ENCODE measurements around the gene BDNF.
"Not testable (repeated sequence)": the region's sequence is repeated elsewhere in the genome, so short reads cannot be mapped to it uniquely, and the experiment has no call there.

Gene BDNF

GRCh38 chr11:27673979-27674663, 26.1 kb downstream of the BDNF start:
- in situ Hi-C loops (cut with MboI; ENCODE audit: low sequenced_read_pairs): no loop called here

GRCh38 chr11:27672836-27673464, 27.3 kb downstream of the BDNF start:
- in situ Hi-C loops (cut with MboI; ENCODE audit: low sequenced_read_pairs): no loop called here

DNA sequence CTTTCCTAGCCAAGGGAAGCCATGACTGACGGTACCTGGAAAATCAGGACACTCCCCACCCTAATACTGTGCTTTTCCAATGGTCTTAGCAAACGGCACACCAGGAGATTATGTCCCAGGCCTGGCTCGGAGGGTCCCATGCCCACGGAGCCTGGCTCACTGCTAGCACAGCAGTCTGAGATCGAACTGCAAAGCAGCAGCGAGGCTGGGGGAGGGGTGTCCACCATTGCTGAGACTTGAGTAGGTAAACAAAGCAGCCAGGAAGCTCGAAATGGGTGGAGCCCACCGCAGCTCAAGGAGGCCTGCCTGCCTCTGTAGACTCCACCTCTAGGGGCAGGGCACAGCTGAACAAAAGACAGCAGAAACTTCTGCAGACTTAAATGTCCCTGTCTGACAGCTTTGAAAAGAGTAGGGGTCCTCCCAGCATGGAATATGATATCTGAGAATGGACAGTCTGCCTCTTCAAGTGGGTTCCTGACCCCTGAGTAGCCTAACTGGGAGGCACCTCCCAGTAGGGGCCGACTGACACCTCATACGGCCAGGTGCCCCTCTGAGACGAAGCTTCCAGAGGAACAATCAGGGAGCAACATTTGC, 34.6 kb downstream of the BDNF start:
- in situ Hi-C loops (cut with MboI; ENCODE audit: low sequenced_read_pairs): not testable (repeated sequence)

- in situ Hi-C loops (cut with MboI; ENCODE audit: low sequenced_read_pairs): no loop called here
Observed at GRCh38 chr11:27663326-27663725, 36.9 kb downstream of the BDNF start.

DNA sequence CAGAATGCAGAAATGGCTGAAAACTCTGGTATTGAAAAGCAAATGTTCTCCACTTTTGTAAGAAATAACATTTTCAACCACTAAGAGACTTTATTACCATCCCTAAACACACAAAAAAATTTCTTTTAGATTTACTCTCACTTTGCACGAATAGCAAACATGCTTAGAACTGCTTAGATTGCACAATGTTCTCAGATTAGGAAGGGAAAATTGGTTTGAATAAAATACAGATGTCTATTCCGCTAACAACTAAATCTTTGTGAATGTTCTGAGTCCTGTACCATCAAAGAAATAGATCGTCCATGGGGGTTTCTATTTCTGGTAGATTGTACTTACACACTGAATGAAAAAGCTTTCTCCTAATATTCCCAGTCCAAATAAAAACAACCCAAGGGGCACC, 40.1 kb downstream of the BDNF start:
- in situ Hi-C loops (cut with MboI; ENCODE audit: low sequenced_read_pairs): no loop called here

- in situ Hi-C loops (cut with MboI; ENCODE audit: low sequenced_read_pairs): no loop called here
Observed at GRCh38 chr11:27658535-27659236, 41.6 kb downstream of the BDNF start.

DNA sequence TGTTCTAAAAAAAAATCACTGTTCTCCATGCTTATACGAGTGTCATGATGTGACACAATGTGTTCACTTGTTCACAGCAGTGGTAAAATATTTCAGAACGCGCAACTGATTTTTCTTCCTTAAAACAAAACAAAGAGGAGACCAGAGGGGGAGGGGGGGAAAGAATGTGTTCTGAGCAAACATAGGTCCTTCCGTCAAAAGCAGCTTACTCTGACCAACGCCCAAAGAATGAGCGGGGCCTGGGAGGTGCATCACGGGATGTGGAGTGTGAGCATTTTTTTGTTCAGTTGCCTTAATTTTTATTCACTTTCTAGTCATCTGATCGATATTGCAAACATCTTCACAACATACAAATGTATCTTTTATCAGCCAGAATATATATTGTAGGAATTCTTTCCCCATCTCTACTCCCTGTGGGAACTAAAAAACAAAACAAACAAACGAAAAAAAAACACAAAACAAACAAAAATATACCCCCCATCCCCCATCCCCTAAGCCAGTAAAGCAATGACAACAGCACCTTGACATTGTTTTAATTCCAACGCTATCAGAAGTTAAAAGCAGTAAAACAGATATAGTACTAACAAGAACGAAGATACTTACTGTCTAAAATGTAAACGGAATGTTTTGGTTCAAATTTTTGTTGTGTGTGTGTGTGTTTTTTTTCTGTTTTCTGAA, 43.3 kb downstream of the BDNF start:
- in situ Hi-C loops (cut with MboI; ENCODE audit: low sequenced_read_pairs): no loop called here

DNA sequence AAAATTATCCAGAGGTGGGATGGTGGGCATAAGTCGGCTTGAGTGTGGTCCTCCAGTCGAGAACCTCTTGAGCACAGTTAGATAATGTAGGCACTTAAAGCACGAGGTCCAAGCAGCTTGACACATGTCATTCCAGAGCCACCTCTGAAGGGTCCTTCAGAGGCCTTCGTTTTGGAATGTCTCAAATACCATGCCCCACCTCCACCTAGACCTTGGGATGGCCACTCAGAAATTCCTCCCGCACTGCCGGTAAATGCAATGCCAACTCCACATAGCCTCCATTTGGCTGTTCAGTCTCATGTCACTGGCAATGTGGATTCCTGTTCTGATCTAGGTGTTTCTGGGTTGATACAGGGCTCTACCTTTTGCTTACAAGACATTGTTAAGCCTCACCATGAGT, 43.9 kb downstream of the BDNF start:
- in situ Hi-C loops (cut with MboI; ENCODE audit: low sequenced_read_pairs): no loop called here

DNA sequence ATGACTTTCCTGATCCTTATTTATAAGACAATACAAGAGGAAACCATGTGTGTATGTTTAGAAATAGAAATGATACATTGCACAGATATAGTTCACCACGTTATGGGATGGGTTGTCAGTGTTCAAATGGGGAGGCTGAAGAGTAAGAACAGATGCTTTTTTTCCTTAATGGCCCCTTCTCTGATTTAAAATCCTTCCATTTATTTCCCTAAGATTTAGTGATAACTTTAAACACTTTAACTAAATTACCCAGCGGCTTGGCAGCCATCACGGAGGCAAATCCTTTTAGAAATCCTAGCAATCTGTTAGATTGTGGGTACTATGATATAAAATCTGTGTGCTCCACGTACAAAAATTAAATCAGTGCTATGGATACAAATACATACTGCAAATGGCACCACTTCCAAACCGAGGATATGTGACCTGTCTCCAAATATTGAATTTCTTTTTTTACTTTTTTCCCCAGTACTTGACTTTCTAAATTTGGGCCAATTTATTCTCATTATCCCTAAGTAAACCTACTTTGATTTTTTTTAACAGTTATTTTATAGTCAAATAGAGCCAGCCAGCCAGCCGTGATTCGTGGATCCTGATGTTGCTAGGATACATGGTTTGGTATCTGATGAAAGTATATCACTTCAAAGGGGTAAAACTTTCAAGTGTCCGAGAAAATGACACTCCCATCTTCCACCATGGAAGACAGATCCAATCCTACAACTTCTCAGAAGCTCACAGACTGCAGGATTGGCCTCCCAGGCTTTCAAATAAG, 46.1 kb downstream of the BDNF start:
- in situ Hi-C loops (cut with MboI; ENCODE audit: low sequenced_read_pairs): no loop called here

DNA sequence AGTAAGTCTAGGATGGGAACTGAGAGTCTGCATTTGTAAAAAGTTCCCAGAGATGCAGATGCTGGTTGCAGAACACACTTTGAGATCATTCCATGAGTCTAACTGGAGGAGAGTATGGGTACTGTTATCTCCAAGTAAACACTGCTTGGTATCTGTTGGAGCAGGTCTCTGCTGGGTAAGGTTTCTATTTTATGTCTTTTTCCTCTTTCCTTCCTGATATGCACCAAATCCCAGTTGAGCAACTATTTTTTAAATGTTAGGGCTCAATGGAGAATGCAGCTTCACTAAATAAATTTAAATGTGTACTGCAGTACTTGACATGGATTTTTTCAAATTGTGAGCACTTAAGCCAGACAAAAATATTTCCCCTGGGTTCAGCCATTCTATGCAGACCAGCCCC, 48.5 kb downstream of the BDNF start:
- in situ Hi-C loops (cut with MboI; ENCODE audit: low sequenced_read_pairs): no loop called here

- in situ Hi-C loops (cut with MboI; ENCODE audit: low sequenced_read_pairs): no loop called here
Observed at GRCh38 chr11:27650988-27651387, 49.3 kb downstream of the BDNF start.

DNA sequence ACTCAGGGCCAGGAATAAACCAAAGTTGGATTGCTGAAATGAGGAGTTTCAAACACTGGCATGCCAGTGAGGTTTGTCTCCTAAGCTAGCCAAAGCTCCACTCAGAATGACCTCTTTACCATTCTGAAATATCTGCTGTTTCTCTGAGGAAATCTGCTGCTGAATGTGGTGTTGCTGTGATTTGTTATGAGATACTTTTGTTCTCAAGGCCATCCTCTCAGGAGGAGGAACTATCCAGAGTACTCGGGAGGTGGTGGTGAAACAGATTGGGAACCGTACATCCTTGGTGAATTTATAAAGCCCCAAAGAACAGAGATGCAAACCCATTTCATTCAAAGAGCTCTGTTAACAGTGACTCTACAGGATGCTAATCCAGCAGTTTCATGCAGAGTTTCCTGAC, 50.5 kb downstream of the BDNF start:
- in situ Hi-C loops (cut with MboI; ENCODE audit: low sequenced_read_pairs): no loop called here

DNA sequence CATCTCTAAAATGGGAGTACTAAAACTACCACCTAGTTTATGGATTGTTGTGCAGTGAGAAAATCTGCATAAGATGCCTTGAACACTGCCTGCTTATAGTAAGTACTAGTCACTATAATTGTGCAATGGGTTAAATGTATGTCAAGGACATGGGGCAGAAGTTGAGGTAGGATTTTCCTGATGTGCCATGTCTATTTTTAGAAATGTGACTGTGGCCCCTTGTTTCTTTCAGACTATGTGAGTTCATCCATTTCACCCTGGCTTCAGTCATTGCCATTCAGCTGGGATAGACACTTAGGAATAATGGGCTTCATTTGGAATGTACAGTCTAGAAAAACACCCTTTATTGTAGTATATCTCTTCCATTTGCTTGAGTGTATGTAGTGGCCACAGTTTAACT, 51.4 kb downstream of the BDNF start:
- in situ Hi-C loops (cut with MboI; ENCODE audit: low sequenced_read_pairs): no loop called here

DNA sequence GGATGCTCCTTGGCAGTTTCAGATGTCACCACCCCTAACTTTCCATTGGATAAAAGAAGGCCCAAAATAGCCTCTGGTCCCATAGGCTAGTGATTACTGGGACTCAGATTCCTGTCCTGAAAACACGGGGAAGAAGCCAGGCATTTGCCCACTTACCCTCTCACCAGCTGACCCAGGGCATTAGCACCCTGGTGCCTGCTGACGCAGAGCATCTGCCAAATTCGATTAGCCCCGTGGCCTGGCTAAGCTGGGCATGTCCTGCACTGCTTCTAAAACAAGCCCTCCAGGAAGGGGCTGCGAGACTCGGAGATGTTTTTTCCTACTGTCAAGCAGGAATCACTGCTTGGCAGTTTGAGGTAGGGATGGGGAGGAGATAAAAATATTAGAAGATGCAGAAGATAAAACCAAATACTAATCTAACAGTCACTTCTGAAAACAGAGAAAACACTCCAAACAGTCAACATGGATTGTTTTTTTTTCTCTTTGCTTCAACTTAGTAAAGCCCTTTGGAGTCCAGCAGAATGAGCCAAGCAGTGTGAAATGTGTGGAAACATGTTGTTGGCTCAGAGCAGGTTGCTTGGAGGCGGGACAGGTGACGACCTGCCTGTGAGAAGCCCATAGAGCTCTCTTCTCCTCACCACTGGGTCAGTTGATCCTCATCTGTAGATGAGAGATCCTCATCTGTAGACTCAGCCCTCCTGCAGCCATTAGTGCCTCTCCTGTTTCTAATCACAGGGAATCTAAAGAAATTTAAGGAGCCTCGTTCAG, 54.0 kb downstream of the BDNF start:
- in situ Hi-C loops (cut with MboI; ENCODE audit: low sequenced_read_pairs): no loop called here

- in situ Hi-C loops (cut with MboI; ENCODE audit: low sequenced_read_pairs): no loop called here
Observed at GRCh38 chr11:27642954-27643353, 57.3 kb downstream of the BDNF start.

DNA sequence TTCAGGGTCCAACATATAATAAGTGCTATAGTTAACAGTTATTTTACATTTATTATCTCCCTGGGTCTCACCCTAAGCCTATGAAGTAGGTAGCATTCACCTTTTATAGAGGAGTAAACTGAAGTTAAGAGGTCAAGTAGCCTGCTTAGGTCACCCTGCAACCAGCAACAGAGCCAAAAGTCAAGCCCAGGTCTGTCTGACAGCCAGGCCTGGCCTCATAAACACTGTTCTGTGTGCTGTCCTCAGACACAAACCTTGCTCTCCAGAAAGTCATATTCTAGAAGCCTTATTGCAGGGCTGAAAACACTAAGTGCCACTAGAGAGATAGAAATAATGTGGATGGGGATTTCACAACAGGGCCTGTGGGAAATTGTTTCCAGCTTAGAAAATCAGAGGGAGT, 59.3 kb downstream of the BDNF start:
- in situ Hi-C loops (cut with MboI; ENCODE audit: low sequenced_read_pairs): no loop called here

GRCh38 chr11:27635567-27636037, 64.7 kb downstream of the BDNF start:
- in situ Hi-C loops (cut with MboI; ENCODE audit: low sequenced_read_pairs): no loop called here

GRCh38 chr11:27634776-27635175, 65.5 kb downstream of the BDNF start:
- in situ Hi-C loops (cut with MboI; ENCODE audit: low sequenced_read_pairs): not testable (repeated sequence)

DNA sequence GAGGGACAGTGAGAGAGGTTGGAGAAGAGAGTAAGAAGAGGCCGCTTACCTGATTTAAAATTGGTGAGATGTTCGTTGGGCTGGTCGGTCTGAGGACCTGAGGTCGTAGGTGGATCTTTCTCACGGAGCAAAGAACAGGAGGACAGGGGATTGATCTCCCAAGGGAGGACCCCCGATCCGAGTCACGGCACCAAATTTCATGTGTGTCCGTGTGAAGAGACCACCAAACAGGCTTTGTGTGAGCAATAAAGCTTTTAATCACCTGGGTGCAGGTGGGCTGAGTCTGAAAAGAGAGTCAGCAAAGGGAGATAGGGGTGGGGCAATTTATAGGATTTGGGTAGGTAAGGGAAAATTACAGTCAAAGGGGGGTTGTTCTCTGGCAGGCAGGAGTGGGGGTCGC, 66.0 kb downstream of the BDNF start:
- in situ Hi-C loops (cut with MboI; ENCODE audit: low sequenced_read_pairs): not testable (repeated sequence)

DNA sequence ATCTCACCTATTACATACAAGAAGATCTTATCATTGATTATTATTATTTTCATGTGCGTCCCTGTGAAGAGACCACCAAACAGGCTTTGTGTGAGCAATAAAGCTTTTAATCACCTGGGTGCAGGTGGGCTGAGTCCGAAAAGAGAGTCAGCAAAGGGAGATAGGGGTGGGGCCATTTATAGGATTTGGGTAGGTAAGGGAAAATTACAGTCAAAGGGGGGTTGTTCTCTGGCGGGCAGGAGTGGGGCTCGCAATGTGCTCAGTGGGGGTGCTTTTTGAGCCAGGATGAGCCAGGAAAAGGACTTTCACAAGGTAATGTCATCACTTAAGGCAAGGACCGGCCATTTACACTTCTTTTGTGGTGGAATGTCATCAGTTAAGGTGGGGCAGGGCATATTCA, 71.2 kb downstream of the BDNF start:
- in situ Hi-C loops (cut with MboI; ENCODE audit: low sequenced_read_pairs): not testable (repeated sequence)

Data from HL-60/S4 treated with phorbol 12-myristate 13-acetate at 8.2 ng/mL for 4 days and 3 days (cell line).